DOHH2 (cell line): ENCODE results near the gene UBXN11.

Experiments used
- H3F3A ChIP-seq: fragments of 200-600 bp; sonication (generic), shearing (Covaris generic); 2 replicates; pipeline ENCODE4 v1.6.0; 2016; ENCODE audit warnings: antibody characterized with exemption, mild to moderate bottlenecking; ENCODE audit not compliant: control insufficient read depth, insufficient read depth
- H3K27ac ChIP-seq: fragments of 200-600 bp; sonication (generic); 2 replicates; pipeline ENCODE4 v1.5.1; 2014; ENCODE audit warnings: low read depth, mild to moderate bottlenecking, low read length, moderate library complexity
- H3K27me3 ChIP-seq: fragments of 200-600 bp; sonication (generic); 2 replicates; pipeline ENCODE4 v1.6.1; 2014; ENCODE audit warnings: mild to moderate bottlenecking, low read length, mixed read lengths; ENCODE audit not compliant: control insufficient read depth
- H3K36me3 ChIP-seq: fragments of 200-600 bp; sonication (generic); 2 replicates; pipeline ENCODE4 v1.6.1; 2014; ENCODE audit warnings: mild to moderate bottlenecking, low read length, moderate library complexity, mixed read lengths; ENCODE audit not compliant: control insufficient read depth
- H3K4me1 ChIP-seq: fragments of 200-600 bp; sonication (generic); 2 replicates; pipeline ENCODE4 v1.6.1; 2014; ENCODE audit warnings: mild to moderate bottlenecking, low read length, mixed read lengths; ENCODE audit not compliant: control insufficient read depth
- H3K4me2 ChIP-seq: fragments of 200-600 bp; sonication (generic); 2 replicates; pipeline ENCODE4 v1.6.0; 2014; ENCODE audit warnings: mild to moderate bottlenecking, low read length, moderate library complexity
- H3K4me3 ChIP-seq: fragments of 200-600 bp; sonication (generic); 2 replicates; pipeline ENCODE4 v1.5.1; 2014; ENCODE audit warnings: mild to moderate bottlenecking, low read length, mixed read lengths
- H3K79me2 ChIP-seq: fragments of 200-600 bp; sonication (generic); 2 replicates; pipeline ENCODE4 v1.6.1; 2014; ENCODE audit warnings: mild to moderate bottlenecking, low read length, mixed read lengths; ENCODE audit not compliant: control insufficient read depth
- H3K9me2 ChIP-seq: fragments of 200-600 bp; sonication (generic); replicated peaks from 2 replicates; pipeline ENCODE4 v1.6.1; 2014; ENCODE audit warnings: mild to moderate bottlenecking, low read length, mixed read lengths; ENCODE audit not compliant: control insufficient read depth
- H3K9me3 ChIP-seq: fragments of 200-600 bp; sonication (generic); 2 replicates; pipeline ENCODE4 v1.6.1; 2014; ENCODE audit warnings: antibody characterized with exemption, low read length, mixed read lengths; ENCODE audit not compliant: control insufficient read depth, insufficient read depth
- H4K20me1 ChIP-seq: fragments of 200-600 bp; sonication (generic); 2 replicates; pipeline ENCODE4 v1.6.0; 2014; ENCODE audit warnings: low read depth, mild to moderate bottlenecking, antibody characterized with exemption, low read length, moderate library complexity; ENCODE audit not compliant: control insufficient read depth, insufficient read depth
- CTCF ChIP-seq: fragments of 200-600 bp; sonication (generic); IDR thresholded peaks from one replicate; pipeline ENCODE4 v1.5.1; 2014; ENCODE audit warnings: antibody characterized with exemption, mild to moderate bottlenecking, low read depth, low read length; ENCODE audit not compliant: poor library complexity, severe bottlenecking
- EZH2phosphoT487 ChIP-seq: fragments of 200-600 bp; sonication (generic); IDR thresholded peaks from 2 replicates; pipeline ENCODE4 v1.6.1; 2017; ENCODE audit warnings: borderline replicate concordance, mild to moderate bottlenecking, antibody characterized with exemption, low read length, moderate library complexity, mixed read lengths

Gene UBXN11

GRCh38 chr1:26257222-26257621 lies 49.2 kb downstream of the UBXN11 start:
- H3K9me3 ChIP-seq, result no peaks in the 10 kb centered on the region
- no peaks in the 10 kb centered on the region for H4K20me1 ChIP-seq
- no peak overlapping the region for H3K27ac ChIP-seq
- H3F3A ChIP-seq, result no peaks in the 10 kb centered on the region
- H3K4me1 ChIP-seq, result peaks cover 36% of the 10 kb centered on the region
- no peaks in the 10 kb centered on the region for H3K9me2 ChIP-seq
- H3K79me2 ChIP-seq, result peaks cover 40% of the 10 kb centered on the region
- H3K4me3 ChIP-seq, result no peak overlapping the region
- no peaks in the 10 kb centered on the region for H3K27me3 ChIP-seq
- H3K4me2 ChIP-seq, result no peak overlapping the region
- H3K36me3 ChIP-seq, result peaks cover 82% of the 10 kb centered on the region
- no peak for TF ChIP-seq EZH2phosphoT487
- no peak for TF ChIP-seq CTCF

GRCh38 chr1:26254404-26254803 lies 52.0 kb downstream of the UBXN11 start:
- H4K20me1 ChIP-seq, result no peaks in the 10 kb centered on the region
- H3K4me1 ChIP-seq, result peaks cover 35% of the 10 kb centered on the region
- no peak overlapping the region for H3K4me2 ChIP-seq
- H3K9me3 ChIP-seq, result no peaks in the 10 kb centered on the region
- TF ChIP-seq EZH2phosphoT487, result no peak
- no peak for TF ChIP-seq CTCF
- no peaks in the 10 kb centered on the region for H3F3A ChIP-seq
- H3K79me2 ChIP-seq, result peaks cover 58% of the 10 kb centered on the region
- no peak overlapping the region for H3K4me3 ChIP-seq
- H3K9me2 ChIP-seq, result no peaks in the 10 kb centered on the region
- no peak overlapping the region for H3K27ac ChIP-seq
- H3K27me3 ChIP-seq, result no peaks in the 10 kb centered on the region
- H3K36me3 ChIP-seq, result peaks cover 77% of the 10 kb centered on the region

- Histone ChIP-seq H3K27ac (no peak overlapping the region), H3K4me1 (peaks cover 18% of the 10 kb centered on the region), H3K4me3 (no peak overlapping the region), H3K9me2 (no peaks in the 10 kb centered on the region), H3K36me3 (peaks cover 67% of the 10 kb centered on the region), H3K9me3 (no peaks in the 10 kb centered on the region), H3K27me3 (no peaks in the 10 kb centered on the region), H3F3A (no peaks in the 10 kb centered on the region), H3K79me2 (peaks cover 54% of the 10 kb centered on the region), H4K20me1 (no peaks in the 10 kb centered on the region), H3K4me2 (no peak overlapping the region)
- no peak for TF ChIP-seq CTCF
- TF ChIP-seq EZH2phosphoT487, result no peak
Measured at GRCh38 chr1:26252718-26253117, 53.7 kb downstream of the UBXN11 start.
